ENCODE data around the gene FKRP.

GRCh38 chr19:46741447-46741846 lies 4.4 kb upstream of the FKRP start:
- TF ChIP-seq POLR2A (IDR thresholded peaks at IDR 0.05), result no peak
- TF ChIP-seq, protein P1, sequence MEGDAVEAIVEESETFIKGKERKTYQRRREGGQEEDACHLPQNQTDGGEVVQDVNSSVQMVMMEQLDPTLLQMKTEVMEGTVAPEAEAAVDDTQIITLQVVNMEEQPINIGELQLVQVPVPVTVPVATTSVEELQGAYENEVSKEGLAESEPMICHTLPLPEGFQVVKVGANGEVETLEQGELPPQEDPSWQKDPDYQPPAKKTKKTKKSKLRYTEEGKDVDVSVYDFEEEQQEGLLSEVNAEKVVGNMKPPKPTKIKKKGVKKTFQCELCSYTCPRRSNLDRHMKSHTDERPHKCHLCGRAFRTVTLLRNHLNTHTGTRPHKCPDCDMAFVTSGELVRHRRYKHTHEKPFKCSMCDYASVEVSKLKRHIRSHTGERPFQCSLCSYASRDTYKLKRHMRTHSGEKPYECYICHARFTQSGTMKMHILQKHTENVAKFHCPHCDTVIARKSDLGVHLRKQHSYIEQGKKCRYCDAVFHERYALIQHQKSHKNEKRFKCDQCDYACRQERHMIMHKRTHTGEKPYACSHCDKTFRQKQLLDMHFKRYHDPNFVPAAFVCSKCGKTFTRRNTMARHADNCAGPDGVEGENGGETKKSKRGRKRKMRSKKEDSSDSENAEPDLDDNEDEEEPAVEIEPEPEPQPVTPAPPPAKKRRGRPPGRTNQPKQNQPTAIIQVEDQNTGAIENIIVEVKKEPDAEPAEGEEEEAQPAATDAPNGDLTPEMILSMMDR (IDR thresholded peaks at IDR 0.05), result no peak

Measured in heart left ventricle (tissue), 13 donors.